ENCODE data around the gene RNF166. TPM values are rescaled to one million over a fixed set of nuclear protein-coding genes. Genes with fewer than 3 reads are reported as not detected.

The RNF166 gene
- total and polyA plus RNA-seq, 2 of the 13 experiments (the other 11 are each of a cell fraction or from before 2014, with no cell fraction given), result 21.4 to 23.0 TPM

DNA sequence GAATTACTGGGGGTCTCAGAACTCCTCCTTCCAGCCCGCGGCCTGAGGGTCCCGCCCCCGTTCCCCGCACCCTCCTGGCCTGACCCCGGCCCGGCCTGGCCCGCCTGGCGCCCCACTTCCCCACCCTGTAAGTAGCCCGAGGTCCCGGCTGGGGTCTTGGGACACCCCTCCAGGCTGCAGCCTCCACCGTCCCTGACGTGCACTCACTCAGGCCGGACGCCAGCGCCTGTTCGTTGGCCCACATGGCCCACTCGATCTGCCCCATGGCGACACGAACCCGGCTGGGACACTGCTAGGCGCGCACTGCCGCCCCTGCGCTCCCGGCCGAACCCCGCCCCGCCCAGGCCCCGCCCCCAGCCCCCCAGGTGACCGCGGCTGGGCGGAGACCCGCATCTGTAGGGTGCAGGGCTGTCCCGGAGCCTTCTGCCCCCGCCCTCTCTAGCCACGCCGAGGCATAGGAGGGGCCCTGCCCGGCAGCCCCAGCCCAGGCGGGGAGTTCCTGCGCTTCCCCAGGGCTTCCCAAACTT, 55.4 kb downstream of the RNF166 start, which contains the start of gene CYBA (continued):
- TF ChIP-seq, protein P1, sequence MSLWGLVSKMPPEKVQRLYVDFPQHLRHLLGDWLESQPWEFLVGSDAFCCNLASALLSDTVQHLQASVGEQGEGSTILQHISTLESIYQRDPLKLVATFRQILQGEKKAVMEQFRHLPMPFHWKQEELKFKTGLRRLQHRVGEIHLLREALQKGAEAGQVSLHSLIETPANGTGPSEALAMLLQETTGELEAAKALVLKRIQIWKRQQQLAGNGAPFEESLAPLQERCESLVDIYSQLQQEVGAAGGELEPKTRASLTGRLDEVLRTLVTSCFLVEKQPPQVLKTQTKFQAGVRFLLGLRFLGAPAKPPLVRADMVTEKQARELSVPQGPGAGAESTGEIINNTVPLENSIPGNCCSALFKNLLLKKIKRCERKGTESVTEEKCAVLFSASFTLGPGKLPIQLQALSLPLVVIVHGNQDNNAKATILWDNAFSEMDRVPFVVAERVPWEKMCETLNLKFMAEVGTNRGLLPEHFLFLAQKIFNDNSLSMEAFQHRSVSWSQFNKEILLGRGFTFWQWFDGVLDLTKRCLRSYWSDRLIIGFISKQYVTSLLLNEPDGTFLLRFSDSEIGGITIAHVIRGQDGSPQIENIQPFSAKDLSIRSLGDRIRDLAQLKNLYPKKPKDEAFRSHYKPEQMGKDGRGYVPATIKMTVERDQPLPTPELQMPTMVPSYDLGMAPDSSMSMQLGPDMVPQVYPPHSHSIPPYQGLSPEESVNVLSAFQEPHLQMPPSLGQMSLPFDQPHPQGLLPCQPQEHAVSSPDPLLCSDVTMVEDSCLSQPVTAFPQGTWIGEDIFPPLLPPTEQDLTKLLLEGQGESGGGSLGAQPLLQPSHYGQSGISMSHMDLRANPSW (CRISPR knock-in tag; IDR thresholded peaks at IDR 0.05; ENCODE audit: borderline replicate concordance), result no peak
- TF ChIP-seq, protein P2, sequence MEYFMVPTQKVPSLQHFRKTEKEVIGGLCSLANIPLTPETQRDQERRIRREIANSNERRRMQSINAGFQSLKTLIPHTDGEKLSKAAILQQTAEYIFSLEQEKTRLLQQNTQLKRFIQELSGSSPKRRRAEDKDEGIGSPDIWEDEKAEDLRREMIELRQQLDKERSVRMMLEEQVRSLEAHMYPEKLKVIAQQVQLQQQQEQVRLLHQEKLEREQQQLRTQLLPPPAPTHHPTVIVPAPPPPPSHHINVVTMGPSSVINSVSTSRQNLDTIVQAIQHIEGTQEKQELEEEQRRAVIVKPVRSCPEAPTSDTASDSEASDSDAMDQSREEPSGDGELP (IDR thresholded peaks at IDR 0.05; ENCODE audit: borderline replicate concordance, low read depth), result peak; percentile 62; the same call in 1 of the 2 replicates
- TF ChIP-seq, protein P3, sequence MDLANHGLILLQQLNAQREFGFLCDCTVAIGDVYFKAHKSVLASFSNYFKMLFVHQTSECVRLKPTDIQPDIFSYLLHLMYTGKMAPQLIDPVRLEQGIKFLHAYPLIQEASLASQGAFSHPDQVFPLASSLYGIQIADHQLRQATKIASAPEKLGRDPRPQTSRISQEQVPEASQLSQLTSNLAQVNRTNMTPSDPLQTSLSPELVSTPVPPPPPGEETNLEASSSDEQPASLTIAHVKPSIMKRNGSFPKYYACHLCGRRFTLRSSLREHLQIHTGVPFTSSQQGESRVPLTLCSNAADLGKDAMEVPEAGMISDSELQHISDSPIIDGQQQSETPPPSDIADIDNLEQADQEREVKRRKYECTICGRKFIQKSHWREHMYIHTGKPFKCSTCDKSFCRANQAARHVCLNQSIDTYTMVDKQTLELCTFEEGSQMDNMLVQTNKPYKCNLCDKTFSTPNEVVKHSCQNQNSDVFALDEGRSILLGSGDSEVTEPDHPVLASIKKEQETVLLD (CRISPR knock-in tag; IDR thresholded peaks at IDR 0.05; ENCODE audit: low read depth), result no peak
- TF ChIP-seq NPAS2 (CRISPR knock-in tag; IDR thresholded peaks at IDR 0.05; ENCODE audit: borderline replicate concordance) (no peak), PAF1 (CRISPR knock-in tag; IDR thresholded peaks at IDR 0.05) (no peak), TCF7 (IDR thresholded peaks at IDR 0.05; ENCODE audit: low read depth) (no peak), NR2F2 (IDR thresholded peaks at IDR 0.05; ENCODE audit: borderline replicate concordance, low read depth) (no peak), KLF6 (CRISPR knock-in tag; IDR thresholded peaks at IDR 0.05) (peak; percentile 41; the same call in 1 of the 2 replicates), ZNF607 (CRISPR knock-in tag; IDR thresholded peaks at IDR 0.05; ENCODE audit: borderline replicate concordance) (peak; percentile 53; the same call in 1 of the 2 replicates), ARHGAP35 (CRISPR knock-in tag; IDR thresholded peaks at IDR 0.05; ENCODE audit: borderline replicate concordance) (no peak), ZBTB1 (CRISPR knock-in tag; IDR thresholded peaks at IDR 0.05; ENCODE audit: borderline replicate concordance) (no peak; the same call in 1 of the 2 replicates), PRPF4 (IDR thresholded peaks at IDR 0.05; ENCODE audit: low read depth, low read length, poor library complexity, severe bottlenecking) (no peak), TMF1 (CRISPR knock-in tag; IDR thresholded peaks at IDR 0.05; ENCODE audit: low read depth) (no peak; the same call in 1 of the 2 replicates), ZBTB8A (CRISPR knock-in tag; IDR thresholded peaks at IDR 0.05; ENCODE audit: borderline replicate concordance, low read depth) (no peak), ZNF788 (CRISPR knock-in tag; IDR thresholded peaks at IDR 0.05; ENCODE audit: borderline replicate concordance) (no peak), ZEB1 (IDR thresholded peaks at IDR 0.05; ENCODE audit: insufficient replicate concordance, low read depth) (no peak)
- TF ChIP-seq, protein P4, sequence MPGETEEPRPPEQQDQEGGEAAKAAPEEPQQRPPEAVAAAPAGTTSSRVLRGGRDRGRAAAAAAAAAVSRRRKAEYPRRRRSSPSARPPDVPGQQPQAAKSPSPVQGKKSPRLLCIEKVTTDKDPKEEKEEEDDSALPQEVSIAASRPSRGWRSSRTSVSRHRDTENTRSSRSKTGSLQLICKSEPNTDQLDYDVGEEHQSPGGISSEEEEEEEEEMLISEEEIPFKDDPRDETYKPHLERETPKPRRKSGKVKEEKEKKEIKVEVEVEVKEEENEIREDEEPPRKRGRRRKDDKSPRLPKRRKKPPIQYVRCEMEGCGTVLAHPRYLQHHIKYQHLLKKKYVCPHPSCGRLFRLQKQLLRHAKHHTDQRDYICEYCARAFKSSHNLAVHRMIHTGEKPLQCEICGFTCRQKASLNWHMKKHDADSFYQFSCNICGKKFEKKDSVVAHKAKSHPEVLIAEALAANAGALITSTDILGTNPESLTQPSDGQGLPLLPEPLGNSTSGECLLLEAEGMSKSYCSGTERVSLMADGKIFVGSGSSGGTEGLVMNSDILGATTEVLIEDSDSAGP (CRISPR knock-in tag; IDR thresholded peaks at IDR 0.05; ENCODE audit: borderline replicate concordance), result no peak
- TF ChIP-seq, protein P5, sequence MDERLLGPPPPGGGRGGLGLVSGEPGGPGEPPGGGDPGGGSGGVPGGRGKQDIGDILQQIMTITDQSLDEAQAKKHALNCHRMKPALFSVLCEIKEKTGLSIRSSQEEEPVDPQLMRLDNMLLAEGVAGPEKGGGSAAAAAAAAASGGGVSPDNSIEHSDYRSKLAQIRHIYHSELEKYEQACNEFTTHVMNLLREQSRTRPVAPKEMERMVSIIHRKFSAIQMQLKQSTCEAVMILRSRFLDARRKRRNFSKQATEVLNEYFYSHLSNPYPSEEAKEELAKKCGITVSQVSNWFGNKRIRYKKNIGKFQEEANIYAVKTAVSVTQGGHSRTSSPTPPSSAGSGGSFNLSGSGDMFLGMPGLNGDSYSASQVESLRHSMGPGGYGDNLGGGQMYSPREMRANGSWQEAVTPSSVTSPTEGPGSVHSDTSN (CRISPR knock-in tag; IDR thresholded peaks at IDR 0.05), result no peak
- TF ChIP-seq, protein P6, sequence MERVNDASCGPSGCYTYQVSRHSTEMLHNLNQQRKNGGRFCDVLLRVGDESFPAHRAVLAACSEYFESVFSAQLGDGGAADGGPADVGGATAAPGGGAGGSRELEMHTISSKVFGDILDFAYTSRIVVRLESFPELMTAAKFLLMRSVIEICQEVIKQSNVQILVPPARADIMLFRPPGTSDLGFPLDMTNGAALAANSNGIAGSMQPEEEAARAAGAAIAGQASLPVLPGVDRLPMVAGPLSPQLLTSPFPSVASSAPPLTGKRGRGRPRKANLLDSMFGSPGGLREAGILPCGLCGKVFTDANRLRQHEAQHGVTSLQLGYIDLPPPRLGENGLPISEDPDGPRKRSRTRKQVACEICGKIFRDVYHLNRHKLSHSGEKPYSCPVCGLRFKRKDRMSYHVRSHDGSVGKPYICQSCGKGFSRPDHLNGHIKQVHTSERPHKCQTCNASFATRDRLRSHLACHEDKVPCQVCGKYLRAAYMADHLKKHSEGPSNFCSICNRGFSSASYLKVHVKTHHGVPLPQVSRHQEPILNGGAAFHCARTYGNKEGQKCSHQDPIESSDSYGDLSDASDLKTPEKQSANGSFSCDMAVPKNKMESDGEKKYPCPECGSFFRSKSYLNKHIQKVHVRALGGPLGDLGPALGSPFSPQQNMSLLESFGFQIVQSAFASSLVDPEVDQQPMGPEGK (CRISPR knock-in tag; IDR thresholded peaks at IDR 0.05), result no peak
